ENCODE data around the gene METTL2A. TPM values are rescaled to one million over a fixed set of nuclear protein-coding genes. Genes with fewer than 3 reads are reported as not detected.
"Not testable (repeated sequence)": the region's sequence is repeated elsewhere in the genome, so short reads cannot be mapped to it uniquely, and the experiment has no call there.

Gene METTL2A
- total RNA-seq, 1 donor from 2014 or later, result 15.4 TPM

GRCh38 chr17:62465271-62465670 is 41.6 kb downstream of the METTL2A start:
- intact Hi-C loops (cut with DNase I); ATAC-seq (ENCODE audit: poor library complexity); DNase-seq: not testable (repeated sequence)

- ATAC-seq (ENCODE audit: poor library complexity), result peak; percentile 72
- DNase-seq, result peak; percentile 66
- intact Hi-C loops (cut with DNase I), result not testable (repeated sequence)
Observed at GRCh38 chr17:62470666-62471379, 47.1 kb downstream of the METTL2A start.

- intact Hi-C loops (cut with DNase I); ATAC-seq (ENCODE audit: poor library complexity); DNase-seq: not testable (repeated sequence)
Observed at GRCh38 chr17:62471380-62471880, 47.7 kb downstream of the METTL2A start.

- intact Hi-C loops (cut with DNase I); DNase-seq; ATAC-seq (ENCODE audit: poor library complexity): not testable (repeated sequence)
Observed at GRCh38 chr17:62473030-62473982, 49.6 kb downstream of the METTL2A start.

GRCh38 chr17:62477111-62477510 is 53.4 kb downstream of the METTL2A start:
- ATAC-seq (ENCODE audit: poor library complexity); intact Hi-C loops (cut with DNase I); DNase-seq: not testable (repeated sequence)

- ATAC-seq (ENCODE audit: poor library complexity) (peak; percentile 39), DNase-seq (peak; percentile 58)
- intact Hi-C loops (cut with DNase I), result not testable (repeated sequence)
Observed at GRCh38 chr17:62477718-62478408, 54.2 kb downstream of the METTL2A start.

- intact Hi-C loops (cut with DNase I), result no loop called here
- peak; percentile 86 for DNase-seq
- ATAC-seq (ENCODE audit: poor library complexity), result peak; percentile 90
Observed at GRCh38 chr17:62478424-62478879, 54.8 kb downstream of the METTL2A start, which contains the start of gene TLK2. TLK2 (plus strand) TSS chr17:62478825; CDS start chr17:62481126, 2,301 bp downstream.

- peak; percentile 54 for DNase-seq
- intact Hi-C loops (cut with DNase I), result not testable (repeated sequence)
- peak; percentile 39 for ATAC-seq (ENCODE audit: poor library complexity)
Observed at GRCh38 chr17:62478880-62479638, 55.4 kb downstream of the METTL2A start.

GRCh38 chr17:62479639-62480258 is 56.1 kb downstream of the METTL2A start:
- ATAC-seq (ENCODE audit: poor library complexity) (peak; percentile 28), DNase-seq (peak; percentile 56)
- intact Hi-C loops (cut with DNase I), result not testable (repeated sequence)

- ATAC-seq (ENCODE audit: poor library complexity); DNase-seq; intact Hi-C loops (cut with DNase I): not testable (repeated sequence)
Observed at GRCh38 chr17:62482553-62482952, 58.9 kb downstream of the METTL2A start.

GRCh38 chr17:62490990-62491389 is 67.3 kb downstream of the METTL2A start:
- DNase-seq; ATAC-seq (ENCODE audit: poor library complexity); intact Hi-C loops (cut with DNase I): not testable (repeated sequence)

GRCh38 chr17:62493049-62493655 is 69.5 kb downstream of the METTL2A start:
- DNase-seq; ATAC-seq (ENCODE audit: poor library complexity); intact Hi-C loops (cut with DNase I): not testable (repeated sequence)

GRCh38 chr17:62494073-62494472 is 70.4 kb downstream of the METTL2A start:
- ATAC-seq (ENCODE audit: poor library complexity); DNase-seq; intact Hi-C loops (cut with DNase I): not testable (repeated sequence)

- ATAC-seq (ENCODE audit: poor library complexity); DNase-seq; intact Hi-C loops (cut with DNase I): not testable (repeated sequence)
Observed at GRCh38 chr17:62496344-62496743, 72.6 kb downstream of the METTL2A start.

GRCh38 chr17:62498796-62499195 is 75.1 kb downstream of the METTL2A start:
- ATAC-seq (ENCODE audit: poor library complexity); intact Hi-C loops (cut with DNase I); DNase-seq: not testable (repeated sequence)
